H1 (cell line): ENCODE results near the gene ANKRD53. TPM values are rescaled to one million over a fixed set of nuclear protein-coding genes. Genes with fewer than 3 reads are reported as not detected.

Experiments used
- CTCF ChIA-PET: fragments of 300-600 bp; sonication (Branson Sonifier 250); formaldehyde crosslinking; loops from one replicate; lab custom pipeline; 2021; ENCODE audit not compliant: partially characterized antibody; lab: Charles Lee
- POLR2A ChIA-PET: fragments of 300-600 bp; sonication (Branson Sonifier 250); formaldehyde crosslinking; loops from one replicate; lab custom pipeline; 2021; ENCODE audit warnings: inconsistent platforms; ENCODE audit not compliant: partially characterized antibody; lab: Charles Lee
- DNase-seq, 2 experiments: peaks; one replicate each; pipeline versions ENCODE4 v3.0.0 to v3.0.0-alpha.2; 2010 to 2022; ENCODE audit warnings: low spot score in 2 of 2, low read depth in 1 of 2, mixed read lengths in 1 of 2
- FAIRE-seq: peaks from 2 replicates; lab custom pipeline; 2011; peaks lifted over from hg19 to GRCh38; lab: Jason Lieb, UNC
- H2AFZ ChIP-seq: 2 replicates; pipeline ENCODE4 v1.8.1; 2012; ENCODE audit warnings: low read length, inconsistent platforms
- H2AK5ac ChIP-seq: 2 replicates; pipeline ENCODE4 v1.6.1; 2013; ENCODE audit warnings: low read depth, low read length
- H2BK120ac ChIP-seq: replicated peaks from 2 replicates; pipeline ENCODE3; 2013; ENCODE audit warnings: low read depth, low read length, inconsistent platforms
- H2BK12ac ChIP-seq: 2 replicates; pipeline ENCODE4 v1.6.1; 2013; ENCODE audit warnings: low read depth, low read length
- H2BK15ac ChIP-seq: 2 replicates; pipeline ENCODE4 v1.6.1; 2013; ENCODE audit warnings: low read length
- H2BK20ac ChIP-seq: 2 replicates; pipeline ENCODE4 v1.6.1; 2013; ENCODE audit warnings: low read length
- H2BK5ac ChIP-seq: 2 replicates; pipeline ENCODE4 v1.6.1; 2013; ENCODE audit warnings: low read depth, low read length
- H3K14ac ChIP-seq: 2 replicates; pipeline ENCODE4 v1.6.1; 2013; ENCODE audit warnings: inconsistent platforms; ENCODE audit not compliant: insufficient read length
- H3K18ac ChIP-seq: 2 replicates; pipeline ENCODE4 v1.6.1; 2013; ENCODE audit warnings: low read length; ENCODE audit errors: extremely low read depth
- H3K23ac ChIP-seq: 2 replicates; pipeline ENCODE4 v1.6.1; 2013; ENCODE audit warnings: inconsistent platforms; ENCODE audit not compliant: insufficient read length
- H3K23me2 ChIP-seq: 2 replicates; pipeline ENCODE4 v1.6.1; 2013; ENCODE audit warnings: low read depth, low read length
- H3K27ac ChIP-seq: 2 replicates; pipeline ENCODE4 v1.6.1; 2011; ENCODE audit warnings: low read depth, low read length, inconsistent platforms
- H3K27me3 ChIP-seq, 4 experiments: replicated peaks in 1 of 4; 1 replicate in 1 of 4; 2 replicates in 3 of 4; pipeline versions ENCODE4 v1.6.1 to v1.8.1; 2011 to 2013; ENCODE audit warnings: low read length in 3 of 4, mild to moderate bottlenecking in 3 of 4, inconsistent platforms in 2 of 4, mixed read lengths in 2 of 4, moderate library complexity in 1 of 4; ENCODE audit not compliant: control insufficient read depth in 3 of 4, insufficient read depth in 3 of 4; ENCODE audit errors: extremely low read depth in 1 of 4
- H3K36me3 ChIP-seq, 4 experiments: 2 replicates each; pipeline versions ENCODE4 v1.6.1 to v1.8.1; 2011 to 2013; ENCODE audit warnings: mild to moderate bottlenecking in 4 of 4, low read length in 3 of 4, moderate library complexity in 2 of 4, control low read depth in 1 of 4, inconsistent platforms in 1 of 4; ENCODE audit not compliant: insufficient read depth in 4 of 4, control insufficient read depth in 2 of 4
- H3K4ac ChIP-seq: replicated peaks from 2 replicates; pipeline ENCODE3; 2013; ENCODE audit warnings: low read length, low read depth, mixed read lengths, inconsistent platforms; ENCODE audit not compliant: insufficient read length
- H3K4me1 ChIP-seq, 4 experiments: replicated peaks in 1 of 4; 1 replicate in 1 of 4; 2 replicates in 3 of 4; pipeline versions ENCODE4 v1.6.1 to v1.8.1; 2011 to 2013; ENCODE audit warnings: low read length in 3 of 4, inconsistent platforms in 2 of 4, mixed read lengths in 1 of 4; ENCODE audit not compliant: insufficient read depth in 4 of 4, control insufficient read depth in 3 of 4
- H3K4me2 ChIP-seq, 2 experiments: 2 replicates each; pipeline versions ENCODE4 v1.6.1 to v1.8.1; 2011 to 2013; ENCODE audit warnings: low read depth in 2 of 2, low read length in 2 of 2, control low read depth in 1 of 2, inconsistent platforms in 1 of 2, mild to moderate bottlenecking in 1 of 2; ENCODE audit not compliant: insufficient read depth in 1 of 2
- H3K4me3 ChIP-seq, 4 experiments: fragments of 200-600, 300-600 bp in 1 of 4; sonication (generic), shearing (Covaris generic), sonication (Bioruptor Twin) in 1 of 4; 2 replicates each; pipeline versions ENCODE4 v1.5.1 to v1.8.1; 2011 to 2016; ENCODE audit warnings: low read length in 4 of 4, low read depth in 3 of 4, control low read depth in 2 of 4, inconsistent platforms in 2 of 4, mild to moderate bottlenecking in 2 of 4, mixed read lengths in 1 of 4, moderate library complexity in 1 of 4; ENCODE audit not compliant: insufficient read depth in 2 of 4; ENCODE audit errors: extremely low read depth in 1 of 4
- H3K56ac ChIP-seq: replicated peaks from 2 replicates; pipeline ENCODE3; 2013; ENCODE audit warnings: low read depth, mild to moderate bottlenecking, mixed read lengths, low read length, inconsistent platforms; ENCODE audit not compliant: insufficient read length
- H3K79me1 ChIP-seq: 2 replicates; pipeline ENCODE4 v1.6.1; 2013; ENCODE audit warnings: low read depth, low read length, control low read depth
- H3K79me2 ChIP-seq, 2 experiments: 2 replicates each; pipeline versions ENCODE4 v1.6.1 to v1.8.1; 2012 to 2013; ENCODE audit warnings: low read length in 2 of 2, mild to moderate bottlenecking in 2 of 2, inconsistent platforms in 1 of 2; ENCODE audit not compliant: insufficient read depth in 2 of 2, control insufficient read depth in 1 of 2
- H3K9ac ChIP-seq, 4 experiments: replicated peaks in 1 of 4; 1 replicate in 1 of 4; 2 replicates in 3 of 4; pipeline versions ENCODE4 v1.6.1 to v1.8.1; 2011 to 2013; ENCODE audit warnings: low read depth in 3 of 4, low read length in 3 of 4, control low read depth in 2 of 4, mild to moderate bottlenecking in 2 of 4, moderate library complexity in 2 of 4, inconsistent platforms in 1 of 4; ENCODE audit errors: extremely low read depth in 1 of 4
- H3K9me3 ChIP-seq, 2 experiments: 2 replicates each; pipeline versions ENCODE4 v1.6.1 to v1.8.1; 2012 to 2013; ENCODE audit warnings: mild to moderate bottlenecking in 2 of 2, moderate library complexity in 2 of 2, control low read depth in 1 of 2, inconsistent platforms in 1 of 2, low read depth in 1 of 2, low read length in 1 of 2, mixed read lengths in 1 of 2; ENCODE audit not compliant: insufficient read depth in 2 of 2
- H4K20me1 ChIP-seq, 2 experiments: replicated peaks in 1 of 2; 2 replicates each; pipeline versions ENCODE3 to v1.8.1; 2011 to 2013; ENCODE audit warnings: inconsistent platforms in 2 of 2, low read length in 2 of 2, mild to moderate bottlenecking in 1 of 2; ENCODE audit not compliant: insufficient read depth in 2 of 2, control insufficient read depth in 1 of 2
- H4K5ac ChIP-seq: 2 replicates; pipeline ENCODE4 v1.6.1; 2013; ENCODE audit warnings: low read length, low read depth, mixed read lengths, inconsistent platforms; ENCODE audit not compliant: insufficient read length
- H4K8ac ChIP-seq: 2 replicates; pipeline ENCODE4 v1.8.0; 2013; ENCODE audit warnings: mild to moderate bottlenecking, moderate library complexity, low read length, inconsistent platforms; ENCODE audit not compliant: insufficient read depth; ENCODE audit errors: extremely low read depth
- H4K91ac ChIP-seq: replicated peaks from 2 replicates; pipeline ENCODE3; 2013; ENCODE audit warnings: low read length, mixed read lengths, inconsistent platforms; ENCODE audit not compliant: insufficient read length
- JUN ChIP-seq: IDR thresholded peaks from 2 replicates; pipeline ENCODE4 v1.6.1; 2011; ENCODE audit warnings: low read depth, mild to moderate bottlenecking, improper control_type of control experiment, low read length
- whole genome bisulfite sequencing, 2 experiments: shearing (Covaris generic) in 1 of 2; methylation state at CpG; one replicate each; pipeline versions ENCODE4 v1.1.6 to v1.1.7; 2013 to 2015; ENCODE audit warnings: low lambda C conversion rate in 2 of 2, mixed read lengths in 2 of 2, inconsistent platforms in 1 of 2, low coverage in 1 of 2, missing lambda C conversion rate in 1 of 2; ENCODE audit not compliant: insufficient replicate concordance in 2 of 2, insufficient coverage in 1 of 2, insufficient read length in 1 of 2; ENCODE audit errors: extremely low coverage in 1 of 2, missing lambda C conversion rate in 1 of 2; 5-methylcytosine and 5-hydroxymethylcytosine counted together
- polyA plus RNA-seq, 7 experiments: library from polyadenylated mRNA; depleted of rRNA in 3 of 7; stranded (reverse) in 5 of 7; unstranded in 2 of 7; fragments of >200 nt in 5 of 7; fragments of 200-250 nt in 2 of 7; gene quantifications; 1 replicate in 5 of 7; 2 replicates in 1 of 7; 4 replicates in 1 of 7; pipeline versions ENCODE4 v1.2.1 to v1.2.3, GENCODE V29; 2011 to 2013; ENCODE audit warnings: missing spikeins in 2 of 7, mixed read lengths in 2 of 7
- total RNA-seq: library from RNA; stranded (reverse); fragmentation: NEBNext Ultra II Directional; extraction: Animal tissue kit (Norgen Biotek cat#: 25700); gene quantifications from 2 replicates; pipeline ENCODE4 v1.2.1, GENCODE V29; 2021

The ANKRD53 gene
- total and polyA plus RNA-seq, 2 of the 8 experiments (the other 6 are each of a cell fraction or from before 2014, with no cell fraction given) = 0.39 to 0.70 TPM

DNA sequence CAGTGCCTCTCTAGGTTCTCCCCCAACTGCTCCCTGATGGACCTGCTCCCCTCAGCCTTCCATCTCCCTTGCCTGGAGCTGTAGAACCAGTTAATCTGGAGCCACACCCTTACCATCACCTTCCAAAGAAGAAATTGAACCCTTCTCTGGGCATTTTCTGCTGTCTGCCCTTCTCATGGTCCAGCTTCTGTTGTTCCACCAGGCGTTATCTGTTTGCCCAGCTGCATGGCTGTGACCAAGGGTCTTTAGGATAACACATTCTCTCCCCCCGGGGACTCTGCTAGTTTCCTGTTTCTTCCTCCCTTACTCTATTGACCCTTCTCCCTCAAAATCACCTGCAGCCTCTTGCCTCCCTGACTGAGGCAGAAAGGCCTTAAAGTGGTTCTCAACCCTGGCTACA is 3.2 kb upstream of the ANKRD53 start:
- Histone ChIP-seq H3K9me3 (no peaks in the 10 kb centered on the region), H3K4me3 (no peak overlapping the region), H3K18ac (no peak overlapping the region), H2AK5ac (no peak overlapping the region), H3K23me2 (peaks cover 5% of the 10 kb centered on the region; the same call in 1 of the 2 replicates), H3K4ac (no peak overlapping the region), H2BK120ac (no peak overlapping the region), H3K27me3 (peaks cover 0 to 27% (median 9%) of the 10 kb centered on the region in 4 experiments; a peak in 5 of 7 replicates), H2AFZ (no peak overlapping the region), H2BK12ac (no peak overlapping the region), H3K56ac (no peak overlapping the region), H3K4me1 (peaks cover 0 to 14% (median 4%) of the 10 kb centered on the region in 4 experiments; a peak in 6 of 7 replicates), H3K4me2 (no peak overlapping the region), H4K5ac (no peak overlapping the region), H3K9ac (no peak overlapping the region), H3K23ac (no peak overlapping the region), H3K27ac (no peak overlapping the region), H3K36me3 (no peaks in the 10 kb centered on the region), H3K79me1 (no peaks in the 10 kb centered on the region), H4K20me1 (peaks cover 0 to 3% of the 10 kb centered on the region in 2 experiments), H3K14ac (no peak overlapping the region), H2BK20ac (peak overlapping the region; percentile 28; the same call in 1 of the 2 replicates), H2BK5ac (no peak overlapping the region), H4K8ac (no peak overlapping the region), H3K79me2 (no peaks in the 10 kb centered on the region), H4K91ac (no peak overlapping the region), H2BK15ac (no peak overlapping the region)
- ChIA-PET CTCF (interaction anchor here (0.7 to 1.8 kb wide), 6 partner anchors 10 to 189 kb away, joined by 3 to 16 read pairs (median 4); no protein-coding TSS in a partner anchor), POLR2A (interaction anchor here (0.8 to 2.0 kb wide), 2 partner anchors 9 to 11 kb away, joined by 3 to 6 read pairs; no protein-coding TSS in a partner anchor)
- DNase-seq = no peak
- 80% methylated on average over 2 of the region's 2 CpGs; no CpG with 5 or more reads in 1 of the 2 experiments for WGBS, 2 experiments
- FAIRE-seq = no peak
- TF ChIP-seq JUN = no peak
